Right renal pelvis (tissue), 4 donors: ENCODE results near the gene NOS1AP. TPM values are rescaled to one million over a fixed set of nuclear protein-coding genes. Genes with fewer than 3 reads are reported as not detected.

Experiments used
- DNase-seq, 4 donors: peaks; one replicate each; pipeline ENCODE4 v3.0.0-alpha.2; 2013; ENCODE audit warnings: low read depth in 4 of 4, low spot score in 3 of 4, missing footprints in 1 of 4
- polyA plus RNA-seq, 4 donors: library from polyadenylated mRNA; unstranded; fragments of 120-200 nt; gene quantifications; one replicate each; pipeline ENCODE4 v1.2.1, GENCODE V29; 2013; ENCODE audit not compliant: insufficient read length in 4 of 4

Gene NOS1AP
- polyA plus RNA-seq, 4 donors, result 8.8 to 12.9 (median 9.6) TPM

GRCh38 chr1:162353702-162354101, 284.2 kb downstream of the NOS1AP start:
- no peak for DNase-seq

- DNase-seq, result no peak
Observed at GRCh38 chr1:162357681-162358266, 288.3 kb downstream of the NOS1AP start.

GRCh38 chr1:162358928-162359327, 289.4 kb downstream of the NOS1AP start:
- DNase-seq, result no peak

GRCh38 chr1:162359523-162360236, 290.2 kb downstream of the NOS1AP start:
- no peak for DNase-seq

GRCh38 chr1:162360237-162360873, 290.9 kb downstream of the NOS1AP start:
- DNase-seq, result no peak

- DNase-seq, result no peak
Observed at GRCh38 chr1:162360874-162361260, 291.4 kb downstream of the NOS1AP start.

GRCh38 chr1:162361349-162361748, 291.9 kb downstream of the NOS1AP start:
- no peak for DNase-seq

GRCh38 chr1:162363823-162364222, 294.3 kb downstream of the NOS1AP start:
- DNase-seq, result no peak

GRCh38 chr1:162364498-162364897, 295.0 kb downstream of the NOS1AP start:
- no peak for DNase-seq

GRCh38 chr1:162365284-162366020, 296.0 kb downstream of the NOS1AP start:
- DNase-seq, result no peak

- no peak for DNase-seq
Observed at GRCh38 chr1:162366149-162366548, 296.7 kb downstream of the NOS1AP start.

- no peak for DNase-seq
Observed at GRCh38 chr1:162366671-162367070, 297.2 kb downstream of the NOS1AP start.

GRCh38 chr1:162367073-162367472, 297.6 kb downstream of the NOS1AP start:
- DNase-seq, result no peak

GRCh38 chr1:162367772-162368171, 298.3 kb downstream of the NOS1AP start:
- no peak for DNase-seq

- no peak for DNase-seq
Observed at GRCh38 chr1:162368451-162368850, 299.0 kb downstream of the NOS1AP start.

- DNase-seq, result no peak
Observed at GRCh38 chr1:162369571-162369970, 300.1 kb downstream of the NOS1AP start.

GRCh38 chr1:162370161-162370560, 300.7 kb downstream of the NOS1AP start:
- DNase-seq, result no peak

GRCh38 chr1:162370721-162371120, 301.2 kb downstream of the NOS1AP start:
- no peak for DNase-seq

GRCh38 chr1:162371611-162372010, 302.1 kb downstream of the NOS1AP start:
- DNase-seq, result no peak

GRCh38 chr1:162372159-162373071, 302.9 kb downstream of the NOS1AP start:
- DNase-seq, result no peak
